GM12864 (cell line): ENCODE data around the gene SH3RF2.

Source experiments
- DNase-seq: peaks from one replicate; pipeline ENCODE4 v3.0.0-alpha.2; 2011; ENCODE audit warnings: low read depth
- H3K4me3 ChIP-seq: 2 replicates; pipeline ENCODE4 v1.5.1; 2011; ENCODE audit warnings: mild to moderate bottlenecking, low read depth, low read length, control low read depth
- CTCF ChIP-seq: IDR thresholded peaks from 2 replicates; pipeline ENCODE4 v1.5.1; 2011; ENCODE audit warnings: low read depth, mild to moderate bottlenecking, moderate library complexity, low read length, control low read depth, inconsistent platforms; ENCODE audit errors: missing control alignments

SH3RF2 gene

GRCh38 chr5:146039420-146039819, 103.0 kb downstream of the SH3RF2 start:
- no peak for DNase-seq
- H3K4me3 ChIP-seq: no peak overlapping the region
- no peak for TF ChIP-seq CTCF

GRCh38 chr5:146040527-146040926, 104.1 kb downstream of the SH3RF2 start:
- no peak for DNase-seq
- H3K4me3 ChIP-seq: no peak overlapping the region
- no peak for TF ChIP-seq CTCF

GRCh38 chr5:146041180-146041789, 104.9 kb downstream of the SH3RF2 start:
- H3K4me3 ChIP-seq: no peak overlapping the region
- no peak for DNase-seq
- TF ChIP-seq CTCF: peak; percentile 57

GRCh38 chr5:146042628-146043279, 106.4 kb downstream of the SH3RF2 start:
- no peak for DNase-seq
- H3K4me3 ChIP-seq: no peak overlapping the region
- no peak for TF ChIP-seq CTCF

GRCh38 chr5:146043722-146044121, 107.3 kb downstream of the SH3RF2 start:
- TF ChIP-seq CTCF: no peak
- H3K4me3 ChIP-seq: no peak overlapping the region
- no peak for DNase-seq

GRCh38 chr5:146047396-146047795, 111.0 kb downstream of the SH3RF2 start:
- no peak overlapping the region for H3K4me3 ChIP-seq
- DNase-seq: no peak
- no peak for TF ChIP-seq CTCF
